ENCODE data around the gene OXER1. TPM values are rescaled to one million over a fixed set of nuclear protein-coding genes. Genes with fewer than 3 reads are reported as not detected.

The OXER1 gene
- total RNA-seq, 2 donors from 2014 or later, result 0.37 to 0.53 TPM

- ATAC-seq (no peak), DNase-seq (no peak)
- intact Hi-C loops (cut with DNase I), result no loop called here
Measured at GRCh38 chr2:42775810-42776209, 11.9 kb upstream of the OXER1 start.

- DNase-seq (no peak), ATAC-seq (no peak)
- intact Hi-C loops (cut with DNase I), result no loop called here
Measured at GRCh38 chr2:42775186-42775585, 11.3 kb upstream of the OXER1 start.

- intact Hi-C loops (cut with DNase I), result no loop called here
- DNase-seq (no peak), ATAC-seq (no peak)
Measured at GRCh38 chr2:42771546-42772153, 7.7 kb upstream of the OXER1 start.

DNA sequence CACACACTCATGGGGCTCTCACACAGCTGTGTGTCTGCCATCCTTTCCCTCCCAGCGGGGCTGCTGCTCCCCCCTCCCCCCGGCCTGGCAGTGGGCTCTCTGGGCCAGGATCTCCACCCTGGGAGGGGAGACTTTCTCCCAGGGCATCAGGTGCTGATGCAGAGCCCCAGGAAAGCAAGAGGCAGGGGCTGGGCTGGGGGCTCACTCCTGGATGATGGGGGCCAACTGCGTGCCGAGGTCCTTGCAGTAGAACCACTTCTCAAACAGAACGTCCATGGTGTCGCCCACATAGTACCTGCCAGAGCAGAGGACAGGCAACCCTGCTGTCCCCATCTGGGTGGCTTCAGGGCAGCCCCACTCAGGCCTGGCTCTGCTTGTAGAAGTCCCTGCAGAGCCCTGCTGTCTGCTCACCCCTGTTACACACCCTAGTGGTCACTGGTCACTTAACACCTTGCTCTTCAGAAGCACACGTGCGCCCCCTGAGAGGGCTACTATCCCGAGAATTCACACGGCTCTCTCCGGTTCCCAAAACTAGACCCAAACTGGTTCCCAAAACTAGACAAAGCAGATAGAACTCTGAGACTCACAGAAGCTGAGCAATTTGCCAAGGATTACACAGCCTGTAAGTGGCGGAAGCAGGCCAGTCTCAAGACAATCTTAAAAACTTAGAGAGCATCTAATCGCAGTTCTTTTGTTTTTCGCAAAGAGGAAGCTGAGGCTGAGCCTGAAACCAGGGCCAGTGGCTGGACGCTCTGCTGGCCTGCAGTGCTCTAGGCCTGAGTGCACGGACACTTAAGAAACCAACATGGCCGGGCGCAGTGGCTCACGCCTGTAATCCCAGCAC is 6.6 kb upstream of the OXER1 start:
- intact Hi-C loops (cut with DNase I), result no loop called here
- no peak for DNase-seq
- ATAC-seq, result peak; percentile 34 to 67

- ATAC-seq, result no peak
- no peak for DNase-seq
- intact Hi-C loops (cut with DNase I), result no loop called here
Measured at GRCh38 chr2:42769583-42770287, 5.8 kb upstream of the OXER1 start.

DNA sequence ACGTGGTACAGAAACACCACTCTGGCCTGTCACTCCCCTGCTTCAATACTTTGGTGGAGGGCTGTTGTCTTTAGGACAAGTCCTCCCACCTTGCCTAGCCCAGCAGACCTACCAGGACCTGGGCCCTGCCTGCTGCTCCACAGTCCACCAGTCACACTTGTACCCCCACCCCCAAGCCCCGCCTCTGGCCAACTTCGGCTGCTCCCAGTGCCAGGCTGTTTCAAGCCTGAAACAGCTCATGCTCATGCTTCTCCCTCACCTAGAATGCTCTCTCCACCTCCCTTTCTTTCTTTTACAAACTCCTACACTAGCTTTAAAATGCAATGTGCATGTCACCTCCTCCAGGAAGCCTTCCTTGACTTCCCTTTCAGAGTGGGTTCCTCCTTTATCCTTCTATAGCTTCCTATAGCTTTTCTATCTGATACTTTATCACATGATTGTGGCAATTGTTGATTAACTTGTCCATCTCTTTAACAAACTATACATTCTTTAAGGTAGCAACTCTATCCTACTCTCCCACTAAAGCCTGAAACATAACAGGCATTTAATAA is 4.8 kb upstream of the OXER1 start:
- ATAC-seq, result no peak
- intact Hi-C loops (cut with DNase I), result no loop called here
- DNase-seq, result no peak

- DNase-seq, result no peak
- ATAC-seq, result no peak
- intact Hi-C loops (cut with DNase I), result no loop called here
Measured at GRCh38 chr2:42767899-42768705, 4.2 kb upstream of the OXER1 start.

GRCh38 chr2:42767080-42767898 is 3.4 kb upstream of the OXER1 start:
- DNase-seq (no peak), ATAC-seq (no peak)
- intact Hi-C loops (cut with DNase I), result no loop called here

DNA sequence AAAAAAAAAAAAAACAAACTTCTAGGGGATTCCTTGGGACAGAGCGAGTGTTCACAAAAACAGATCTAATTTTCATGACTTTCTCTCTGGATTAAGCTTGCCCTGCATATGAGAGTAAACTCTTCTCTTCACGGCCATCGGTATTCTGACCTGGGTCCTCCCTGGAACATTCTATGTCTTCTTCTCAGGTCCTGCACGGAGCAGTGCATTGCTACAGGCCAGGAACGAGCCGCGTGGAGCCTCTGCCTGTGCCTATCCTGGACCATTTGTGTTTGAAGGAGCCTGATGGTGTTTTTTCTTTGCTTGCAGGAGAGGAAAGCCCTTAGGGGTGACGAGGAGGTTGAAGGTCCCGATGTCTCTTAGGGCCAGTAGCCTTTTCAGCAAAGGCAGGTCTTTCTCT is 1.8 kb upstream of the OXER1 start:
- ATAC-seq (no peak), DNase-seq (no peak)
- intact Hi-C loops (cut with DNase I), result no loop called here

GRCh38 chr2:42764901-42765300 is 966 bp upstream of the OXER1 start:
- intact Hi-C loops (cut with DNase I), result no loop called here
- ATAC-seq (no peak), DNase-seq (no peak)

GRCh38 chr2:42762823-42763804 is 821 bp downstream of the OXER1 start:
- intact Hi-C loops (cut with DNase I), result no loop called here
- DNase-seq, result no peak
- ATAC-seq, result no peak

GRCh38 chr2:42762155-42762554 is 1.8 kb downstream of the OXER1 start:
- intact Hi-C loops (cut with DNase I), result no loop called here
- DNase-seq, result no peak
- ATAC-seq, result no peak

DNA sequence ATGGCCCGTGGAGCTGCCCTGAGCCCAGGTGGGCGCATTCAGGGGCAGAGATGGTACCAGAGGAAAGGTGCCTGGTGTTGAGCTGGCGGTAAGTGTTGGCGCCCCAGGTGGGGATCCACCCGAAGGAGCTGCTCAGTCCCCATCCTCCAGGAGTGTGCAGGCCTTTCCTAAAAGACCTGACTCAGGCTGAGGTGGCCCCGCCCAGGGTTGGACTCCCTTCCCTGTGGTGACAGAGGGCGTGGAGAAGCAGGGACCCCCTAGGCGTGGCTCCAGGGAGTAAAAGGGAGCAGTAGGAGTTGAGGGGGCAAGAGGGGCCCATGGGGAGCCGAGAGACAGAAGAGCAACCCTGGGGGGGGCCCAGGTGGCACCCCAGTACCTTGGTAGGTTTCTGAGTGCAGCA is 2.4 kb downstream of the OXER1 start:
- DNase-seq (no peak), ATAC-seq (no peak)
- intact Hi-C loops (cut with DNase I), result no loop called here

GRCh38 chr2:42758751-42759150 is 5.2 kb downstream of the OXER1 start:
- intact Hi-C loops (cut with DNase I), result no loop called here
- ATAC-seq, result no peak
- DNase-seq, result no peak

DNA sequence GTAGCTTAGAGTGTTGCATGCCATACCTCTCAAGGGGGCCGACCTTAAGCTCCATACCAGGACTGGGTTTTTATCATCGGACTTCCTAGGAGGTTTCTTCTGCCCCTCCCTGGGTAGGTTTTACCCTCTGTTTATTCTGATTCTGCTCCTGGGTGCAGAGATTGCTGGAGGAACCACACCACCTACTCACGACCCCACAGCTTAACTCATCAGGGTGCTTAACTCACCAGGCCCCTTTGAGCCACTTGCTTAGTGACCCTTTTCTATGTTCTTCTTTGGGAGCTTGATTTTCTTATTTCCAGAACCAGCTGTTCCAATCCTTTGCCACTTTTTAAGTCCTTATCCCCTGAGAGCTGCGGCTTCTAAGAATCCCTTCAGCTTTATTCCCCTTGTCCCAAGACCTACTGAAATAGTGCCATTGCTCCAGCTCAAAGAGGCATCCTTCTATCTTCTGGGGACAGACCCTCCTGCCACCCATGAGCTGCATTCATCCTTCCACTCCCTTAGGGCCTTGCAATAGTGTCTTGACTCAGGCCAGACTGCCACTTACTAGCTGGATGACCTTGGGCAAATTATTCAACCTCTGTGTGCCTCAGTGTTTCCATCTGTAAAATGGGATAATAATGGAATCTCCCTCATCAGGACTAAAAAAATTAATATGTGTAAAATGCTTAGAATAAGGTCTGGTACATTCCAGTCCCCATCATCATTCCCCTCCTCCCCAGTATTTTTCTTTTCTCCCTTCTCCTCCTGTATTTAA is 5.8 kb downstream of the OXER1 start:
- ATAC-seq, result no peak
- DNase-seq, result no peak
- intact Hi-C loops (cut with DNase I), result no loop called here

- DNase-seq, result no peak
- ATAC-seq, result no peak
- intact Hi-C loops (cut with DNase I), result no loop called here
Measured at GRCh38 chr2:42756966-42757513, 6.9 kb downstream of the OXER1 start.
